NCI-H1930 (cell line): Measurements from ENCODE around the gene COL8A1.
"Not testable (repeated sequence)": the region's sequence is repeated elsewhere in the genome, so short reads cannot be mapped to it uniquely, and the experiment has no call there.

Source experiments
- DNase-seq, 2 experiments: peaks; one replicate each; lab custom pipeline; 2025; lab: John Stamatoyannopoulos, UW

Gene COL8A1

GRCh38 chr3:99638167-99638948, at the start of gene COL8A1:
COL8A1 (plus strand) TSS chr3:99638594; CDS start chr3:99790683, 152,089 bp downstream.
- no peak for DNase-seq

- not testable (repeated sequence) for DNase-seq
Observed at GRCh38 chr3:99589168-99589567, 49.2 kb upstream of the COL8A1 start.

GRCh38 chr3:99599894-99600293, 38.5 kb upstream of the COL8A1 start:
- no peak for DNase-seq

- no peak for DNase-seq
Observed at GRCh38 chr3:99601515-99601914, 36.9 kb upstream of the COL8A1 start.

- DNase-seq = no peak
Observed at GRCh38 chr3:99602183-99602582, 36.2 kb upstream of the COL8A1 start.

GRCh38 chr3:99607151-99607550, 31.2 kb upstream of the COL8A1 start:
- no peak for DNase-seq

- DNase-seq = no peak
Observed at GRCh38 chr3:99614768-99615167, 23.6 kb upstream of the COL8A1 start.

- DNase-seq = no peak
Observed at GRCh38 chr3:99620077-99620767, 18.2 kb upstream of the COL8A1 start.

GRCh38 chr3:99620976-99621375, 17.4 kb upstream of the COL8A1 start:
- no peak for DNase-seq

- DNase-seq = no peak
Observed at GRCh38 chr3:99624496-99625236, 13.7 kb upstream of the COL8A1 start.

- DNase-seq = no peak
Observed at GRCh38 chr3:99625237-99625622, 13.2 kb upstream of the COL8A1 start.

- no peak for DNase-seq
Observed at GRCh38 chr3:99625643-99626416, 12.6 kb upstream of the COL8A1 start.

GRCh38 chr3:99626417-99626788, 12.0 kb upstream of the COL8A1 start:
- no peak for DNase-seq

- DNase-seq = no peak
Observed at GRCh38 chr3:99627062-99627826, 11.2 kb upstream of the COL8A1 start.

GRCh38 chr3:99630815-99631214, 7.6 kb upstream of the COL8A1 start:
- DNase-seq = no peak

- DNase-seq = no peak
Observed at GRCh38 chr3:99633887-99634558, 4.4 kb upstream of the COL8A1 start.

GRCh38 chr3:99634881-99635280, 3.5 kb upstream of the COL8A1 start:
- no peak for DNase-seq

GRCh38 chr3:99635348-99635747, 3.0 kb upstream of the COL8A1 start:
- DNase-seq = no peak

GRCh38 chr3:99637016-99637367, 1.4 kb upstream of the COL8A1 start:
- DNase-seq = no peak

- no peak for DNase-seq
Observed at GRCh38 chr3:99637368-99638111, 854 bp upstream of the COL8A1 start.
